Left cardiac atrium (tissue), 4 donors: ENCODE data around the gene ERP44. TPM values are rescaled to one million over a fixed set of nuclear protein-coding genes. Genes with fewer than 3 reads are reported as not detected.
A peak's percentile ranks its signal among the peaks of the same experiment; 100 is the strongest.
"Not testable (repeated sequence)": the region's sequence is repeated elsewhere in the genome, so short reads cannot be mapped to it uniquely, and the experiment has no call there.

ENCODE experiments used
- ATAC-seq, 2 donors: fragments of 200-7000 bp; cut with Tn5 transposase; one replicate each; pipeline ENCODE4 v1.9.1; 2020; ENCODE audit warnings: mild to moderate bottlenecking in 2 of 2, moderate library complexity in 2 of 2
- DNase-seq: peaks from one replicate; pipeline ENCODE4 v3.0.0-alpha.2; 2020
- intact Hi-C, 2 donors: fragments of 100-400 bp; cut with DNase I; formaldehyde crosslinking; loops; one replicate each; pipeline versions ENCODE4 v1.14.1 to v1.15.1; 2022 to 2023
- long read RNA-seq: library from polyadenylated mRNA; unstranded; transcript quantifications from one replicate; pipeline ENCODE4 v2.0.0, GENCODE V29; 2021
- total RNA-seq, 2 donors: library from RNA; stranded (reverse); fragmentation: NEBNext Ultra II Directional; extraction: Animal tissue kit (Norgen Biotek cat#: 25700); gene quantifications; one replicate each; pipeline ENCODE4 v1.2.1, GENCODE V29; 2021
- donor health status: DM: no; HTN: yes; CAD: no.
- donor health status: DM: no; HTN: yes; CAD: no; lungs with severe emphysema.
- donor health status: DM: yes; HTN: yes; CAD: no.
- donor health status: Dilated cardiomyopathy.

Gene ERP44
- 10 to 100 TPM; 18.9 to 19.5 TPM for total RNA-seq
- long read RNA-seq, full-length matches to known transcripts, result 139 of 142 reads
- long read RNA-seq, partial matches to known transcripts, result 0 of 142 reads
- long read RNA-seq, other reads (novel, unspliced or antisense), result 3 of 142 reads

- ATAC-seq, result peak; percentile 99
- DNase-seq, result peak; percentile 99
- intact Hi-C loops, result no loop called here
Observed at GRCh38 chr9:100098887-100099721, at the start of gene ERP44, which contains the start of gene INVS. Gene ERP44, minus strand, starts transcription at chr9:100099000. Its CDS starts 160 bp downstream, at chr9:100098840. Gene INVS, plus strand, starts transcription at chr9:100099243. Its CDS starts 5,279 bp downstream, at chr9:100104522.

- intact Hi-C loops, DNase-seq, ATAC-seq: not testable (repeated sequence)
Observed at GRCh38 chr9:100145976-100146375, 47.2 kb upstream of the ERP44 start.

- ATAC-seq, intact Hi-C loops: not testable (repeated sequence)
Observed at GRCh38 chr9:100145167-100145934, 46.6 kb upstream of the ERP44 start.

GRCh38 chr9:100141862-100142261, 43.1 kb upstream of the ERP44 start:
- ATAC-seq, DNase-seq, intact Hi-C loops: not testable (repeated sequence)

More at GRCh38 chr9:100145167-100145934, 46.6 kb upstream of the ERP44 start:
- not testable (repeated sequence) for DNase-seq

GRCh38 chr9:100140303-100140702, 41.5 kb upstream of the ERP44 start:
- ATAC-seq, intact Hi-C loops, DNase-seq: not testable (repeated sequence)

- intact Hi-C loops, ATAC-seq, DNase-seq: not testable (repeated sequence)
Observed at GRCh38 chr9:100136799-100137198, 38.0 kb upstream of the ERP44 start.

GRCh38 chr9:100134731-100135130, 35.9 kb upstream of the ERP44 start:
- intact Hi-C loops, result no loop called here
- DNase-seq (no peak), ATAC-seq (no peak)

- no peak for ATAC-seq
- intact Hi-C loops, result no loop called here
- no peak for DNase-seq
Observed at GRCh38 chr9:100131875-100132430, 33.2 kb upstream of the ERP44 start.

- DNase-seq (no peak), ATAC-seq (no peak)
- intact Hi-C loops, result no loop called here
Observed at GRCh38 chr9:100131216-100131615, 32.4 kb upstream of the ERP44 start.

GRCh38 chr9:100129772-100130171, 31.0 kb upstream of the ERP44 start:
- ATAC-seq (no peak), DNase-seq (no peak)
- intact Hi-C loops, result loop anchor here in 1 of 2 donors (10.0 kb wide), 1 partner anchor 45 kb away; no protein-coding TSS in a partner anchor

- ATAC-seq (no peak), DNase-seq (no peak)
- intact Hi-C loops, result loop anchor here in 1 of 2 donors (10.0 kb wide), 1 partner anchor 48 kb away; no protein-coding TSS in a partner anchor
Observed at GRCh38 chr9:100126423-100126822, 27.6 kb upstream of the ERP44 start.

GRCh38 chr9:100125910-100126309, 27.1 kb upstream of the ERP44 start:
- no peak for DNase-seq
- intact Hi-C loops, result loop anchor here in 1 of 2 donors (10.0 kb wide), 1 partner anchor 49 kb away; no protein-coding TSS in a partner anchor
- no peak for ATAC-seq

GRCh38 chr9:100125236-100125635, 26.4 kb upstream of the ERP44 start:
- intact Hi-C loops, result loop anchor here in 1 of 2 donors (10.0 kb wide), 1 partner anchor 50 kb away; no protein-coding TSS in a partner anchor
- DNase-seq (no peak), ATAC-seq (no peak)

- ATAC-seq (no peak), DNase-seq (no peak)
- intact Hi-C loops, result loop anchor here in 1 of 2 donors (10.0 kb wide), 1 partner anchor 55 kb away; no protein-coding TSS in a partner anchor
Observed at GRCh38 chr9:100120286-100120685, 21.5 kb upstream of the ERP44 start.

- intact Hi-C loops, result no loop called here
- DNase-seq (no peak), ATAC-seq (no peak)
Observed at GRCh38 chr9:100117316-100117715, 18.5 kb upstream of the ERP44 start.

- intact Hi-C loops, result no loop called here
Observed at GRCh38 chr9:100112677-100113336, 14.0 kb upstream of the ERP44 start.

GRCh38 chr9:100111235-100111634, 12.4 kb upstream of the ERP44 start:
- DNase-seq (peak; percentile 90), ATAC-seq (peak; percentile 99)
- intact Hi-C loops, result no loop called here

More at GRCh38 chr9:100112677-100113336, 14.0 kb upstream of the ERP44 start:
- ATAC-seq, result no peak
- no peak for DNase-seq

- DNase-seq (no peak), ATAC-seq (no peak)
- intact Hi-C loops, result no loop called here
Observed at GRCh38 chr9:100108559-100108958, 9.8 kb upstream of the ERP44 start.
